GM12875 (cell line): ENCODE measurements around the gene ELL2.

Experiments used
- H3K4me3 ChIP-seq: one replicate; pipeline ENCODE4 v1.5.1; 2011; ENCODE audit warnings: low read depth, low read length, control low read depth
- TF ChIP-seq, protein P1 (sequence below): IDR thresholded peaks from 2 replicates; pipeline ENCODE4 v1.5.1; 2011; ENCODE audit warnings: low read depth, mild to moderate bottlenecking, control low read depth, inconsistent platforms, low read length, moderate library complexity, borderline replicate concordance; ENCODE audit not compliant: insufficient read depth

The ELL2 gene

DNA sequence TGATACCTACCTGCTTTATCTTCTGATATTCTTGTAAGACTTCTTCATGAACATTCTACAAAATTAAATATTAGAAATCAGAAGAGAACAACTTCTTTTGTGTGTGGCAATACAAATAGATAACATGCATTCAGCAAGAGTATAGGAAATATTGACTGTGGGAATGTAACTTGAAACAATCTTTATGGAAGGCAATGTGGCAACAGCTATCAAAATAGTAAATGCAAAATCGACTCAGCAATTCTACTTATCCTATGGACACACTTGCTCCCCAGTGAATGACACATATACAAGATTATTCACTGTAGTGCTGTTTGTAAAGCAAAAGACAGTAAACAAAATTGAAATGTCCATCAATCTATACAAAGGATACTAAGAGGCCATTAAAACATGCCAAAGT, 72.6 kb downstream of the ELL2 start:
- TF ChIP-seq, protein P1, sequence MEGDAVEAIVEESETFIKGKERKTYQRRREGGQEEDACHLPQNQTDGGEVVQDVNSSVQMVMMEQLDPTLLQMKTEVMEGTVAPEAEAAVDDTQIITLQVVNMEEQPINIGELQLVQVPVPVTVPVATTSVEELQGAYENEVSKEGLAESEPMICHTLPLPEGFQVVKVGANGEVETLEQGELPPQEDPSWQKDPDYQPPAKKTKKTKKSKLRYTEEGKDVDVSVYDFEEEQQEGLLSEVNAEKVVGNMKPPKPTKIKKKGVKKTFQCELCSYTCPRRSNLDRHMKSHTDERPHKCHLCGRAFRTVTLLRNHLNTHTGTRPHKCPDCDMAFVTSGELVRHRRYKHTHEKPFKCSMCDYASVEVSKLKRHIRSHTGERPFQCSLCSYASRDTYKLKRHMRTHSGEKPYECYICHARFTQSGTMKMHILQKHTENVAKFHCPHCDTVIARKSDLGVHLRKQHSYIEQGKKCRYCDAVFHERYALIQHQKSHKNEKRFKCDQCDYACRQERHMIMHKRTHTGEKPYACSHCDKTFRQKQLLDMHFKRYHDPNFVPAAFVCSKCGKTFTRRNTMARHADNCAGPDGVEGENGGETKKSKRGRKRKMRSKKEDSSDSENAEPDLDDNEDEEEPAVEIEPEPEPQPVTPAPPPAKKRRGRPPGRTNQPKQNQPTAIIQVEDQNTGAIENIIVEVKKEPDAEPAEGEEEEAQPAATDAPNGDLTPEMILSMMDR = no peak
- no peak overlapping the region for H3K4me3 ChIP-seq

DNA sequence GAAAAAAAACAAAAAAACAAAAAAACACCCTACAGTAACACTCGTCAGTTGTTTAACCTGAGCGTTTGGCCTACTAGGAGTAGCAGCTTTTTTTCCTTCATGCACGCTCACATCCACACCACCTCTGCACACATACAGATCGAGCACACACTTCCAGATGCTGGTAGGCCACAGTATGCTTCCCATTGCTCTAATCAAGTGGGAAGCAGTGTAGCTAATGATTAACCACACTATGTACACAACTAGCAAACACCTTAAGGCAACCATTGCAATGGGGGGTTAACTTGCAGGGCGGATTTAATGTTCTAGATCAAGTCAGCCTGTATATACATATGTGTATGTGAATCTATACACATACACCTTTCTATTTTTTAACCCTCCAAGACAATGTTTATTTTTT, 73.7 kb downstream of the ELL2 start:
- TF ChIP-seq, protein P1 = no peak
- no peak overlapping the region for H3K4me3 ChIP-seq

DNA sequence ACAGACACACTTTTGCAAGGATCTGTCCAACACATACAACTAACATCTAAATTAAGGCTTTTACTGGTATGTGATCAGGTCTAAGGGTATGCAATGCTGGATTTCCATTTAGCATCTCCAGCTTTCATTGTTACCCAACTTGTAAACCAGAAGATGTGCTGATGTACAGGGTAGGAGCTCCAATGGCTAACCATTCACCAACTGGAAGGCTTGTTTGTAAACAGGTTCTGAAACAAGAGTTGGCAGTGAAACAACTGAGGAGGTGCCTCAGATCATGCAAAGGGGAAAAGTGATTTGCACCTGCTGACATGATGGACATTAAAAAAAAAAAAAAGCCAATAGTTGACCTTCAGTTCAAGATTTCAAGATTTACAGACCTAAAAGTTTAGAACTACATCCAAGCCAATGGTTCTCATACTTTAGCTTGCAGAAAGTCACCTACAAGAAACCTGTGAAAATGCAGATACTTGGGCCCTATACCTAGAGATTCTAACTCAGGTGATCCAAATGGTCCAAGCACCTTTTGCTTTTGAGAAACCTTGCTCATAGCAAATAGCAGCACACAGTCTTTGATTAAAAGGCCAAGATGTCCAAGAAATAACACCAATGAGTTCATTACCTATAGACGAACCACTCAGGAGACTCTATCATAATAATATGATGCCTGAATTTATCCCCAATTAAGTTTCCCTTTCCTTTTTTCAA, 75.2 kb downstream of the ELL2 start:
- TF ChIP-seq, protein P1 = no peak
- H3K4me3 ChIP-seq = no peak overlapping the region

DNA sequence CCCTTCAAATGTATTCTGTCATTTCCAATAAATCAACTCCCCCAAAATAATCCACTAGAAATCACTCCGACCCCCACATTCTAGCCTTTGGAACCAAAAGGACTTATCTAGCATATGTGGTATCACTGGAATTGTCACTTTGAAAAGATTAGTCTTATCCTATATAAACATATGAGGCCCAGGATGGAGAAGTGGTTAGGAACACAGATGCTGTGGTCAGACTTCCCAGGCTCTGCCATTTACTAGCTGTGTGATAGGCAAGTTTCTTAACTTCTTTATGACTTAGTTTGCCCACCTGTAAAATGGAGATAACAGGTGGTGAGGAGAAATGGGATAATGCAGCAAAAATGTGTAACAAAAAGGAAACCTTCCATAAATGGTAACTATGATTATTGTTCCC, 77.1 kb downstream of the ELL2 start:
- TF ChIP-seq, protein P1 = no peak
- no peak overlapping the region for H3K4me3 ChIP-seq

DNA sequence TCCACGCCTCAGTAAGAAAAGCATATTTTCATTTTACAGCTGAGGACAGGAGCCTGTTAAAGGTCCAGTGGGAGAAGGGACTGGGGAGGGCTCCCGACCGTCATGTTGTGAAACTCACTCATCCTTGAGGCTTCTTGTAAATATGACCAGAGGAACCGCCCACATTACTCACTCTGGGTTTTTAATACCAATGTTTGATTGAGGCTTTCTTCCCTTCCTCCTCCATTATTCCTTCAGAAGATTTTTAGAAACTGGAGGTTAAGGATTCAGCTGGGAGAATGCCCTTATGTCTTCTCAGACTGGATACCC, 77.7 kb downstream of the ELL2 start:
- no peak overlapping the region for H3K4me3 ChIP-seq
- TF ChIP-seq, protein P1 = no peak

DNA sequence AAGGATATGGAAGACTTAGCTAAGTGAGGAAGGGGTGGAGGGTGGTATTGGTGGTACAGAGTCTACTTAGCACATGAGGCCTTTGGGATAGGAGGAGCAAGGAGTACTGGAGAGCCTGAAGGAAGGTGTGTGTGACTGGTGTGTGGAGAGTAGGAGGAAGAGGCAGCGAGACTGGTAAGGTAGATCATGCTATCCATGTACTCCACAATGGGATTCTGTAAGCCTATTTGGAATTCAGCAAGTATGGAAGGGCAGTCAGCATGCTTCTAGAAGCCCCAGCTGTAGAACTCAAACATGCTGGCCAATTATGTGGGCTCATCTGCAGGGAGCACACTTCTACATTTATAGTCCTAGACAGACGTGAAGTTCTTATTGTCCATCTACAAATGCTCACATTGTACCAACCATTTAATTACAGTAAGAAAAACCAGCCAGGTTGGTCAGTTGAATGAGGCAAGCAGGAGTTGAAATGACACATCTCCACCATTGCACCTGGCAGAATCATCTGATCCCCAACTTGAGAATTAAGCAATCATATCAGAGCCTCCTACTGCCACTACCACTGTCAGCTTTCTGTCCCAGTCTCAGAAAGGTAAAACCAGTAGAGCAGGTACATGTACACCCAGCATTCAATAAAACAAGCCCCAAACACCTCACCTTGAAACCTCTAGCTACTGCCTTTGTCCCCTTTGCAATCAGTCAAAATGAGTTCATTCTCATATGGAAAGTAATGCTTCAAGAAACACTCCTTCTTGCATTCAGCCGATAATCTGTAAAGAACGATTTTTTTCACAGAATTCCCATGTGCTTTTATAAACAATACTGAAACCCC, 78.2 kb downstream of the ELL2 start:
- TF ChIP-seq, protein P1 = no peak
- no peak overlapping the region for H3K4me3 ChIP-seq

DNA sequence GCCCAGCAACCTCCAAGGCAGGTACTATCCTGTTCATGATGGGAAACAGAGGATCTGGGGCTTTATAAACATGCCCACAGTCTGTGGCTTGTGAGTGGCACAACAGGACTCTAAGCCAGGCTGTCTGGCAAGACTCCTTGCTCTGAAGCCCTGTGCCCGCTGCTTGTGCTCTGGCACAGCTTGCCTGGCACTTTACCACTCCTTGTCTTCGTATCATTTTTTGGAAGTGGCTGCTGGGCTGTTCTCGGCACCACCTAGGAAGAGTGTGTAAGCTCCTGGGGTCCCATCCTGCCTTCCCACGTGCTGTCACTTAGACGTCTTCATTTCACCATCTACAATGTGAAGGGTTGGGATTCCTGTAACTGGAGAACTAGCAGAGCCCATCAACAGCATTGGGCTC, 79.8 kb downstream of the ELL2 start:
- H3K4me3 ChIP-seq = no peak overlapping the region
- TF ChIP-seq, protein P1 = no peak
